HG02943 (cell line): ENCODE results near the gene YBEY.

Experiments used
- ATAC-seq: cut with Tn5 transposase; IDR thresholded peaks from one replicate; pipeline ENCODE4 v1.9.1; 2021; ENCODE audit warnings: mild to moderate bottlenecking, low read depth, moderate library complexity; ENCODE audit not compliant: unreplicated experiment

Gene YBEY

GRCh38 chr21:46324390-46325072 is 38.4 kb downstream of the YBEY start:
- ATAC-seq, result peak; percentile 55

DNA sequence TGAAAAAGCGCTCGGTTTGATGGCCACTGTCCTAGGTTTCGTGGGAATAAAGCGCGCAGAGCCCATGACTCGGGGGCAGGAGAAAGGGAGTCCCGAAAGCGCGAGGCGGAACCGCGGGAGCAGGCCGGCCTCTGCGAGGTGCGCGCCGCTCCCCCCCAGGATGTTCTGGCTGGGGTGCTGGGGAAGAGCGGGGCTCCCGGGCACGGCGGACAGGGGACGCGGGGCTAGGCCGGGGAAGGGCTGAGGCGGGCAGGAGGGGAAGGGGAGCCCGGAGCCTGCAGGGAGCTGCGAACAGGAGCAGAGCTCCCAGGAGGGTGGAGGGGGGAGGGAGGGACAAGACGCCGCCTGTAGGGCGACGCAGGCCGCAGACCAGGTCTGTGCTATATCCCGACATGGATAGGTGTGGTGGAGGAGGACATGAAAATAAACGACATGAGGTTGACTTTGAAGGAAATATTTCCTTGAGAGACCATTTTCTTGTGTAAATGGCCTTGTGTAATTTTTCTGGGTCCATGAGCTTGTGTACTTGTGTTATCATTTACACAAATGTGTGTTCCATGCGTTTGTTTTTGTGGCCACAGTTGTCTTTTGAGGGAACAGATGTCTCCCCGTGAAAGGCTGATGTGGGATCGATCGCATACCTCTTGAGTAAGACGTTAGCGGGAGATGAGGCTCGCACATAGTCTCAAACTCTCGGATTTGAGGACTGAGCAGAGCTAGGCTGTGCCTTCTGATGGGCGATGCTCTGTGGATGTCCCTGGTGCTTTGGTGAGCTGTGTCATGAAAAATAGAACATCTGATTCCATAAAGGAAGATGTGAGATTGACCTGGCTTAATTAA is 39.2 kb downstream of the YBEY start:
- no peak for ATAC-seq

DNA sequence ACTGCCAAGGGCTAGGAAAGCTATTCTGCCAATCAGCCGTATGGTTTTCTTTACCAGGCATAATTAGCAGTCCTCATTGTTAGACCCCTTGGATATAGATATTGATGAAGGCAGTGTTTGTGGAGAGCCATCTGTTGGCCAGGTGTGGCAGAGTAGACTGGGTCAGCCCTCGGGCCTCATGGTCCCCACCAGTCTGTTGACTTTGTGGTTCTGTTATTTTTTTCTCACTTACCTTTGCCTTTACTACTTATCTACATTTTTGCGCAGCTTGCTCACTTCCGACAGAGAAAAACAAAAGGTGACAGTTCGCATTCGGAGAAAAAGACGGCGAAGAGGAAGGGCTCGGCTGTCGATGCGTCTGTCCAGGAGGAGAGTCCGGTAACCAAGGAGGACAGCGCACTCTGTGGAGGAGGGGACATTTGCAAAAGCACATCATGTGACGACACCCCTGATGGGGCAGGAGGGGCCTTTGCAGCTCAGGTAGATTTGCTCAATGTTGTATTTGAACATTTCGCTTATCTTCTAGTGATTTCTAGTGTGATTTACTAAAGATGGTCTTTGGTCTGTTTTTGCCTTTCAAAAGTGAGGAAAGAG is 40.1 kb downstream of the YBEY start:
- ATAC-seq, result no peak

- no peak for ATAC-seq
Observed at GRCh38 chr21:46327711-46328110, 41.6 kb downstream of the YBEY start.

DNA sequence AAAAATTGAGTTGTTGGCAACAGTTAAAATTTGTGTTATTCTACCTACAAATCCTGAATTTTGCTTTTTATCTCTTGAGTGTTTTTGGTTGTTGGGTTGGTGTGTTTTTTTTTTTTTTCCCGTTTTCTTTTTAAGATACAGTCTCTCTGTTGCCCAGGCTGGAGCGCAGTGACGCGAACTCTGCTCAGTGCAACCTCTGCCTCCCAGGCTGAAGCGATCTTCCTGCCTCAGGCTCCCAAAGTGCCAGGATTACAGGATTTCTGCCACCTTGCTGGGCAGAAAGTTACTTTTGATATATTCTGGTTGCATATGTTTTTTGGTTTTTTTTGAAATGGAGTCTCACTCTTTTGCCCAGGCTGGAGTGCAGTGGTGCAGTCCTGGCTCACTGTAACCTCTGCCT is 42.0 kb downstream of the YBEY start:
- no peak for ATAC-seq

- ATAC-seq, result no peak
Observed at GRCh38 chr21:46329796-46330195, 43.7 kb downstream of the YBEY start.

DNA sequence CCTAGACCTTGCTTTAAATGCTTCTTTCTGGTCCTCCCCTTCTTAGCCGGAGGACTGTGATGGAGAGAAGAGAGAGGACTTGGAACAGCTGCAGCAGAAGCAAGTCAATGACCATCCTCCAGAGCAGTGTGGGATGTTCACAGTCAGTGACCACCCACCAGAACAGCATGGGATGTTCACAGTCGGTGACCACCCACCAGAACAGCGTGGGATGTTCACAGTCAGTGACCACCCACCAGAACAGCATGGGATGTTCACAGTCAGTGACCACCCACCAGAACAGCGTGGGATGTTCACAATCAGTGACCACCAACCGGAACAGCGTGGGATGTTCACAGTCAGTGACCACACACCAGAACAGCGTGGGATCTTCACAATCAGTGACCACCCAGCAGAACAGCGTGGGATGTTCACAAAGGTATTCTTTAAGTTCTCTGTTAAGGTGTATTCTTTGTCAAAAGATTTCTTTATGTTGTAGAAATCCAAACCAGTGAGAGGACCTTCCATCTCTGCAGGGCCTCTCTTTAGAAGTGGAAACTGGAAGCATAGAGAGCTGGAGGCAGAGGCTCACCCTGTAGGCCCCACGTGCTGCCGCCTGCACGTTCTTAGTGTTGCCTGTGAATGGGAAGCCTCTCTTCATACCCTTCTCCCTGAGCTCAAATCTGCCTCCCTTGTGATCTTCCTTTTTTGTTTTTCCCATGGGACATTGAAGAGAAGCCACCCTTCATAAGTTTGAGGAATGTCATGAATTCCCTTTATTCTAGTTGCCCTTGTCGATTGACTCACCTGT is 48.4 kb downstream of the YBEY start:
- ATAC-seq, result no peak

DNA sequence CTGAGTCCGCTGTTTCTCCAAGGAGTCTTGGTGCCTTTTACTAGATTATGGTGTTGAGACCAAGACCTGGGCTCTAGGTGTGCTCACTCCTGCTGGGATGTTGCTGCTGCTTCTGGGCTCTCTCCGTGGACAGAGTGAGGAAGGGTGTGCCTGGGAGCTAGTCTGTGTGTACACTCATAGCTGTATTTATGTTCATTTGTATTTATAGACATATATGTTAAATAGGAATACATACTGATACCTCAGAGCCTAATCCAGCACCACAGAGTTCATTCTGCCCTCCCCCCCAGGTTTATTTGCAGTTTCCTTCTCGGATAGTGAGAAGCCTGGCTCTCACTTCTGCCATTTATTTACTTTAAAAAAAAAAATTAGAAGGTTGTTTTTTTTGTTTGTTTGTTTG is 50.5 kb downstream of the YBEY start:
- no peak for ATAC-seq

DNA sequence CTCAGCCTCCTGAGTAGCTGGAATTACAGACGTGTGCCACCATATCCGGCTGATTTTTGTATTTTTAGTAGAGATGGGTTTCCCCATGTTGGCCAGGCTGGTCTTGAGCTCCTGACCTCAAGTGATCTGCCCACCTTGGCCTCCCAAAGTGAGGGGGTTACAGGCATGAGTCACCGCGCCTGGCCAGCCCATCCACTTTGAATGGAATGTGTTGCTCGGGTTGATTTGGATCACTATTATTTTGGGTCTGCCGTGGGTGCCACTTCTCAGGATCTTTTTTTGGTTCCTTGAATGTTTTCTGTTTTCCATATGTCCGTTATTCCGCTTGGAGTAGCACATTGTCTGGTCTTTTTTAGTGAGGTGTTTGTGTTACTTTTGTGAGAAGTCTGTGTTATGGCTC is 54.9 kb downstream of the YBEY start:
- ATAC-seq, result no peak

GRCh38 chr21:46344219-46344915 is 58.2 kb downstream of the YBEY start:
- no peak for ATAC-seq

DNA sequence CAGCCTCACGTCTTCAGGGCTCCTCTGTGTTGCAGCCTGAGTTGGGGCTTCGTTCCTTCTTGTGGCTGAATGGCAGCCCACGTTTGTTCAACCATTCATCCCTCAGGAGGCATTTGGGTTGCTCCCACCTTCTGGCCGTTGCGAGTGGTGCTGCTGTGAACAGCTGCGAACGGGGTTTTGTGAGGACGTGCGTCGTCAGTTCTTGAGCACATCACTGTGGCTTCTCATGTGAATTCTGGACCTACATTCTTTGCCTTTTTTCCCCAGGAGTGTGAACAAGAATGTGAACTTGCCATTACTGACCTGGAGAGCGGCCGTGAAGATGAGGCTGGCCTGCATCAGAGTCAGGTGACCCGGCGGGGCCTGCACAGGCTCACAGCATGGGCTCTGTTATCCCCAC is 59.7 kb downstream of the YBEY start:
- ATAC-seq, result no peak

GRCh38 chr21:46346296-46347202 is 60.4 kb downstream of the YBEY start:
- no peak for ATAC-seq

DNA sequence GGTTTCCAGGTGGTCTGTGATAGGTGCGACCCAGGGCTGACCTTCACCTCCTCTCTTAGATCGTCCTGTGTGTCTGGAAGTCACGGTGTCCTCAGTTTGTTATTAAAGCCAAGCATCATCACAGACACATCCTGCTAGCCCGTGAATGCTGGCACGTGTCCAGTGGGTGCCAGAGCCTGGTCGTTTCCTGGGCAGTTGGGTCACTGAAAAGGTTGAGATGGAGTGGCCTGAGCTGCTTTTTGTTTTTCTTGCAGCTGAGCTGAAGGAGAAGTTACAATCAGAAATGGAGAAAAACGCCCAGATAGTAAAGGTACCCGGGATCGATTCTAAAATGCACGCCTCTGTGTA is 61.0 kb downstream of the YBEY start:
- ATAC-seq, result no peak
